ACC112 (cell line): ENCODE measurements around the gene MPPED1.

ENCODE experiments used
- H2AFZ ChIP-seq: fragments of 200-600 bp; sonication (generic); one replicate; pipeline ENCODE4 v1.6.0; 2017; ENCODE audit warnings: antibody characterized with exemption, low read length; ENCODE audit not compliant: unreplicated experiment
- H3K27ac ChIP-seq: fragments of 200-600 bp; sonication (generic); 2 replicates; pipeline ENCODE4 v1.5.1; 2014; ENCODE audit warnings: low read depth, mild to moderate bottlenecking, antibody characterized with exemption, low read length, moderate library complexity
- H3K27me3 ChIP-seq: fragments of 200-600 bp; sonication (generic); 2 replicates; pipeline ENCODE4 v1.6.1; 2014; ENCODE audit warnings: mild to moderate bottlenecking, antibody characterized with exemption, low read length, moderate library complexity, mixed read lengths; ENCODE audit not compliant: insufficient read depth
- H3K36me3 ChIP-seq: fragments of 200-600 bp; sonication (generic); 2 replicates; pipeline ENCODE4 v1.6.1; 2016; ENCODE audit warnings: mild to moderate bottlenecking, antibody characterized with exemption, low read length, moderate library complexity, mixed read lengths; ENCODE audit not compliant: insufficient read depth
- H3K4me1 ChIP-seq: fragments of 200-600 bp; sonication (generic); one replicate; pipeline ENCODE4 v1.6.1; 2016; ENCODE audit warnings: low read length, mixed read lengths; ENCODE audit not compliant: insufficient read depth, unreplicated experiment, control insufficient read depth
- H3K4me3 ChIP-seq: fragments of 200-600 bp; sonication (generic); 2 replicates; pipeline ENCODE4 v1.5.1; 2014; ENCODE audit warnings: mild to moderate bottlenecking, low read depth, low read length
- H3K79me2 ChIP-seq: fragments of 200-600 bp; sonication (generic); one replicate; pipeline ENCODE4 v1.6.0; 2016; ENCODE audit warnings: low read length; ENCODE audit not compliant: control insufficient read depth, unreplicated experiment, insufficient read depth

MPPED1 gene

GRCh38 chr22:43411040-43411868 is 560 bp upstream of the MPPED1 start:
- Histone ChIP-seq H3K36me3 (no peaks in the 10 kb centered on the region), H3K79me2 (no peaks in the 10 kb centered on the region), H3K4me1 (no peaks in the 10 kb centered on the region), H3K27me3 (peaks cover 45% of the 10 kb centered on the region), H3K27ac (no peak overlapping the region), H2AFZ (no peak overlapping the region), H3K4me3 (no peak overlapping the region)

GRCh38 chr22:43412808-43413795 is 1.3 kb downstream of the MPPED1 start:
- Histone ChIP-seq H3K4me1 (no peaks in the 10 kb centered on the region), H3K27me3 (peaks cover 57% of the 10 kb centered on the region), H3K27ac (no peak overlapping the region), H3K36me3 (no peaks in the 10 kb centered on the region), H3K4me3 (no peak overlapping the region), H2AFZ (no peak overlapping the region), H3K79me2 (no peaks in the 10 kb centered on the region)

GRCh38 chr22:43413826-43414225 is 2.0 kb downstream of the MPPED1 start:
- Histone ChIP-seq H3K4me3 (no peak overlapping the region), H3K27ac (no peak overlapping the region), H3K36me3 (no peaks in the 10 kb centered on the region), H3K79me2 (no peaks in the 10 kb centered on the region), H2AFZ (no peak overlapping the region), H3K4me1 (no peaks in the 10 kb centered on the region), H3K27me3 (peaks cover 57% of the 10 kb centered on the region)

DNA sequence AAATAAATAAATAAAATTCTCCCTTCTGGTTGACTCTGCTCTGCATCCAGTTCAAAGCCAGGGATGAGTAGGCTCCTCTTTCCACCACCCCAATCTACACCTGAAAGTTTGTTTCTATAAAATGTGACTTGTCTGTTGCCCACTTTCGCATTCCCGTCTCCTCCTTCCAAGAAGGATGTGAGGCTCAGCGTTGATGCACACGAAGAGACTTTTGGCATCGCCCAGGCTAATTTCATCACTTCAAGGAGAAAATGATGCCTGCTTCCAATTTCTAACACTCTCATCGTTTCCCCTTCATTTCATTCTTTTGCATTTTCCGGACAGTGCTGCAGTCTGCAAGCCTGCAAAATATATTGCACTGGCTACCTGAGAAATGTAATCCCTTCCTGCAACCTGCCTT is 3.9 kb downstream of the MPPED1 start:
- Histone ChIP-seq H3K4me3 (no peak overlapping the region), H3K27me3 (peaks cover 62% of the 10 kb centered on the region), H3K36me3 (no peaks in the 10 kb centered on the region), H3K4me1 (no peaks in the 10 kb centered on the region), H3K79me2 (no peaks in the 10 kb centered on the region), H2AFZ (no peak overlapping the region), H3K27ac (no peak overlapping the region)

- Histone ChIP-seq H3K27me3 (peaks cover 60% of the 10 kb centered on the region), H3K27ac (no peak overlapping the region), H3K4me1 (no peaks in the 10 kb centered on the region), H3K4me3 (no peak overlapping the region), H2AFZ (no peak overlapping the region), H3K36me3 (no peaks in the 10 kb centered on the region), H3K79me2 (no peaks in the 10 kb centered on the region)
These were observed 5.7 kb downstream of the MPPED1 start for GRCh38 chr22:43417555-43417954.

DNA sequence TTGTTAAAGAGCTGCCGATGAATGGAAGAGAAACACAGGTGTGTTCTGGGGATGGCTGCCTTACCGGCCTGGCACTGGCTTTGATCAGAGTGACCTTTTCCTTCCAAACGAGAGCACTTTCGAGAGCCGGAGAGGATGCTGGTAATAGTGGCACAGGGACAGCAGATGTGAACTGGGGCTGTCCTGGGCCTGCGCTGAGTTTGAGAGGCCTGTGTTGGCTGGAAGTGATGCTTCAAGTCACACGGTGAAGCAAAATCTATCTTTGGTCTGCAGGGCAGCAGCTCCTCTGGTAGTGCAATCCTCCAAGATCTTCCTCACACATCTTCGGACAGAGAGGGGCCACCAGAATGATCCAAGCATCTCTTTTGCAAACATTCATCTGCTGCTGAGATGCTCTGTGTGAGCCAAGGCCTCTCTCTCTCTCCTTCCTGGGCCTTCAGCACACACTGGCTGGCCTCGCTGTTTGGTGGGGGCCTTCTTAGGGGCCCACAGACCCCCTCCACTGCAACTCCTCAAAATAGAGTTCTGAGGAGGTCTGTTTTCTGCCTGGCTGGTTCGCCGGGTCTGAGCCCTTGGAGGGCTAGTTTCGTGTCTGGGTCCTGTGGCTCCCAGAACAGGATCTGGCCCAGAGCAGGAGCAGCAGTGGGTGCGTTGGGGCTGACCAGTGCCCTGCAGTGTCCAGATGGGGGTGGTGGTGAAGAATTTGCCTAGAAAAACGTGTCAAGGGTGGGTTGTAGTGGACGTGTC is 6.4 kb downstream of the MPPED1 start:
- peaks cover 56% of the 10 kb centered on the region for H3K27me3 ChIP-seq
- H3K4me3 ChIP-seq: no peak overlapping the region
- H2AFZ ChIP-seq: no peak overlapping the region
- H3K4me1 ChIP-seq: no peaks in the 10 kb centered on the region
- no peaks in the 10 kb centered on the region for H3K79me2 ChIP-seq
- no peaks in the 10 kb centered on the region for H3K36me3 ChIP-seq
- H3K27ac ChIP-seq: no peak overlapping the region

DNA sequence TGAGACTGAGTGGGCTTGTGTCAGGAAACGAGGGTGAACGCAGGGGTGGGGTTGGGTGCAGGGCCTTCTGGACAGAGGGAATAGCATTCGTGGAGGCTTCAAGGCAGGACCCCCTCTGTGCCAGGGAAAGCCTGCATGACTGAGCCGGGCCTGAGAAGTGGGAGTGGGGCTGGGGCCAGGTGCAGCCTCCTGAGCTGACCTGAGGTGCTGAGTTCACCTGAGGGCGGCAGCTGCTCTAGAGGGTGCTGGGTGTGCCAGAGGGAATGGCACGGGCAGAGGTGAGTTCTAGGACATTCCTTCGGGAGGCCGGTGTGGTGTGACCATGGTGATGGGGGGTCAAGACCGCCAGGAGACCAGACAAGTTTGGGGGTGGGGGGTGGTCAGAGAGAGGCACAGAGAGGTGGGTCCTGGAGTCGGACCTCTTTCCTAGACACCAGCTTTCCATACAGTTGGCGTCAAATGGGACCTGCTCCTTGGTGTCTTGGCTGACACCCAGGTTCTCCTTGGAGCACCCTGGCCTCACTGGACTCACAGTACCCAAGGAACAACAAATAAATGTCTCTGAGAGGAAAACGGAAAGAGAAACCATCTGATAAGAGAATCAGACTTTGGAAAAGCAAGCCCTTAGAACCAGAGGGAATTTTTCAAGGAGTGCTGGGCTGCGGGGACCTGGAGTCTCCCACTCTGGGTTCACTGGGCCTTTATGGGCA is 7.7 kb downstream of the MPPED1 start:
- H3K27me3 ChIP-seq: peaks cover 46% of the 10 kb centered on the region

GRCh38 chr22:43421046-43421665 is 9.3 kb downstream of the MPPED1 start:
- Histone ChIP-seq H3K79me2 (no peaks in the 10 kb centered on the region), H2AFZ (no peak overlapping the region), H3K27me3 (peaks cover 36% of the 10 kb centered on the region), H3K36me3 (no peaks in the 10 kb centered on the region), H3K4me1 (no peaks in the 10 kb centered on the region), H3K4me3 (no peak overlapping the region), H3K27ac (no peak overlapping the region)

More for the DNA sequence above, 7.7 kb downstream of the MPPED1 start:
- Histone ChIP-seq H3K36me3 (no peaks in the 10 kb centered on the region), H2AFZ (no peak overlapping the region), H3K4me3 (no peak overlapping the region), H3K79me2 (no peaks in the 10 kb centered on the region), H3K4me1 (no peaks in the 10 kb centered on the region), H3K27ac (no peak overlapping the region)

DNA sequence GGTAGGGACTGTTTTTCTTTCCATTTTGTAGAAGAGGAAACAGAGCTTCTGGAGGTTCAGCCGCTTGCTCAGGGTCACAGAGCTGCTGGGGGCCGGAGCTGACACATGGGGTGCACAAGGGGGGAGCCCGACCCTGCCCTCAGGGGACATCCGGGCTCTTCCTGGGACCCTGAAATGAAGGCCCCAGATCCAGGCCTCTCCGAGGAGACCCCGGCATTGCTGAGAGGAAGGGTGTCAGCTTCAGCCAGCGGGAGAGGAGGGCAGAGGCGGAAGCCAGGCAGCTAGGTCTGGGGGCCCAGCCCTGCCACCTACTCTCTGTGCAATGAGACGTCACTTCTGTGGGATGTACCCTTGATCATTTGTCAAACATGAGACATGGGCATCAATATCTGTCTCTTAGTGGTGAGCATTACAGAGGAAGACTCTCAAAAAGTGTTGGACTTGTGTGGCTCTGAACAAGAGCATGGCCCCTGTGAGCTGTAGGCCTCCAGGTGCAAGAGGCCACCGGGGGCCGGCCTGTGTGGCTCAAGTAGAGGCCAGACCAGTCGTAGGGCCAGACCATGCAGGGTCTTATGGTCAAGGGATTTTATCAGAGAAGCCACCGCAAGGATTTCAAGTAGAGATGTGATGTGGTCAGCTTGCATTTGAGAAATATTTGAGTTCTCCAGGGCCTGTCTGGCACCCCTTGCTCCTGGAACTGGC is 10.3 kb downstream of the MPPED1 start:
- Histone ChIP-seq H3K27ac (no peak overlapping the region), H2AFZ (no peak overlapping the region), H3K4me3 (no peak overlapping the region), H3K4me1 (no peaks in the 10 kb centered on the region), H3K79me2 (no peaks in the 10 kb centered on the region), H3K27me3 (peaks cover 28% of the 10 kb centered on the region), H3K36me3 (no peaks in the 10 kb centered on the region)
